A172 (cell line): Measurements from ENCODE around the gene NFIB. TPM values are rescaled to one million over a fixed set of nuclear protein-coding genes. Genes with fewer than 3 reads are reported as not detected.

Experiments used
- DNase-seq: peaks from one replicate; pipeline ENCODE4 v3.0.0-alpha.2; 2015; ENCODE audit warnings: low spot score
- total RNA-seq: library from RNA; depleted of rRNA; stranded (reverse); fragments of >200 nt; shearing (Covaris generic); gene quantifications from 2 replicates; pipeline ENCODE4 v1.2.3, GENCODE V29; 2014

Gene NFIB
- total RNA-seq, 1 experiment from 2014 or later: 4.7 TPM

GRCh38 chr9:14344941-14345353 lies 31.0 kb upstream of the NFIB start:
- no peak for DNase-seq

- no peak for DNase-seq
Measured at GRCh38 chr9:14344053-14344524, 30.1 kb upstream of the NFIB start.

GRCh38 chr9:14343261-14344031 lies 29.5 kb upstream of the NFIB start:
- no peak for DNase-seq

DNA sequence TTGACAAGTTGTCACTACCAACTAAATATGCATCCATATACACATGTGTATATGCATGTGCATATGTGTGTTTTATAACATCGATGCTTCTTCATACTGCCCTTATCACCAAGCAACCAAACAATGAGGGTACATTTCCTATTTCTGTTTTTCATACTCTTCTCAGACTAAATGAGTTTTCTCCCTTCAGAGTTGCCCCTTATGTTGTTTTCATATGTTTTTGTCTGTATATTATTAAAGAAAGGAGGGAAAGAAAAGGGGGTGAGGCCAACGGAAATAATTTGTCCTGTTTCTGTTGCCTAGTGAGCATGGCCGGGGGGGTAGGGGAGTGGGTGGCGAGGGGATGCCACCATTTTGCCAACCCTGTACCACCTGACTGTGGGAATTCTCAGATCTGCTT lies 28.8 kb upstream of the NFIB start:
- DNase-seq: no peak

DNA sequence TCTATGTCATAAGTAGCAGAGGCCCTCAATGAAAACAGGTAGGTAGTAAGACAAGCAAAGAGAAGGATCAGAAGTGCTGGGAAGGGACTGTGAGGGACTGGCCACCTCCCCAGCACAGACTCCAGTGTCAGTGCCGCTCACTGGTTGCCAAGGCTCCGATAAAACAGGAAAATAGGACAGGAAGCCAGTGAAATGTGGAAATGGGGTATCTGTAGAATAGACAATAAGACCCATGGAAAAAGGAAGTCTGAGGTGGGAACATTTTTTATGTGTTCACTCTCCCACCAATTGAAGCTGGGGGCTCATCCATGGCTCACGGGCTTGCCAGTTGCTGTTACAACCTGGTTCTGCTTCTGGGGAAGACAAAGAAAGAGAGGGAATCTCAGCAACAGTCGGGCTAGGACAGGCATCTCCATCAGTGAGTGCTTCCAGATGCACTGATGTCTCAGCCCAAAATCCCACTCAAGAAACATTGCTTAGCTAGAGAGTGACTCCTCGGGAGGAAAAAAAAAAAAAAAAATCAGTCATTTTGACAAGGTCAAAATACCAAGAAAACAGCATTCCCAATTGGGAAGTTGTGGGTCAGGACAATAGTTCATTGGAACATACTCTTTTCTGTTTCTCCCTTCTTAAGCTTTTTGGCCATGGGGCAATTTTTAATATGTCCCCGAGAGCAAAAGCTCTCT lies 27.6 kb upstream of the NFIB start:
- DNase-seq: no peak

GRCh38 chr9:14340994-14341393 lies 27.1 kb upstream of the NFIB start:
- no peak for DNase-seq

GRCh38 chr9:14340219-14340873 lies 26.4 kb upstream of the NFIB start:
- no peak for DNase-seq

GRCh38 chr9:14339746-14340145 lies 25.8 kb upstream of the NFIB start:
- no peak for DNase-seq

DNA sequence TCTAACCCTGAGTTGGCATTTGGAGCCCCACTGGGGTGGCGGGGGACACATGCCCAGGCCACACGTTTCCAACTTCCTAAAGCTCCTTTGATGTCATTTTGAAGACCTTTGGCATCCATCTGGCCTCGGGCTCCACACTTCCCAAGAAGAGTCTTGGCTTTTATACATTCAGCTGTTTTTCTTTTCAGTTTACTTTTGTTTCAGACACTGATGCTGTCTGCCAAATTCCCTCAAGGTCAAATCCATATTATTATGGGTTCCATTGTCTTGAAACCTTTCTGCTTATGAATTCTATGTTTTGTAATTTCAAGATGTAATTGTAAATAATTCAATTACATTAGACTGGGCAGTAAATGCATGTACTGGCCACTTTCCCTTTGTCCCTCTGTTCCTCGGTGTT lies 23.7 kb upstream of the NFIB start:
- no peak for DNase-seq

GRCh38 chr9:14336244-14336643 lies 22.3 kb upstream of the NFIB start:
- DNase-seq: no peak

- no peak for DNase-seq
Measured at GRCh38 chr9:14331120-14331519, 17.2 kb upstream of the NFIB start.

DNA sequence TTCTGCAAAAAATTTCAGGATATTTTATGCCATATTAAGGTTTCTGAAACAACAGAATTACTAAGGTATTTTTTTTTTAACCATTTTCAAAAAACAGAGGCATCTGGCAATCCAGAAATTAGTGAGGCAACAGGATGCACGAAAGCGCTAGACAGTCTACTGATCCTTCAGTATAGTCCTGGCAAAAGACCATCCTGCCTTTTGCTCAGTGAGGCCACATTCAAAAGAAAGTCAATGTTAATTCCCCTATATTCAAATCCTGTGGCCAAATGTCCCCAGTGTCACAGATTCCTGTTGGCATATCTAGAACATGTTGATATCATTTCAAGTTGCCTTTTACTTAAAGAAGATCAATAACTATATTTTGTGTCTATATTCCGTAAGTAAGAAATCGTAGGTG lies 13.1 kb upstream of the NFIB start:
- no peak for DNase-seq

- peak; percentile 72 for DNase-seq
Measured at GRCh38 chr9:14326264-14326826, 12.4 kb upstream of the NFIB start.

DNA sequence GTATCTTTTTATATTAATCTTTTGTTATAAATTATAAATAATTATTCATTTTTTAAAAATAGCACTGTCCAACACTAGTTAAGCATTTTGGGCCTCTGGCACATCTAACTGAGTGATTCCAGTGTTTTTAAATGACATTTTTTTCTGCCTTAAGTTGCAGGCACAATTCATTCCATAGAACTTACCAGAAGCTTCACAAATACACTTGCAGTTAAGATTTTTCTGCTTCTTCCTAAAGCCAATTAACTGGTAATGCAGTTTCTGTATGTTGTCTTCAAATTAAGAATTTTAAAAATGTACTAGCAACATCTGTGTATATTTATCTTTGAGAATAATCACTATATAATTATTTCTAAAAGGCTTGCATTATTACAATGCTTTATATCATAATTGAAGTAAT lies 11.2 kb upstream of the NFIB start:
- no peak for DNase-seq

DNA sequence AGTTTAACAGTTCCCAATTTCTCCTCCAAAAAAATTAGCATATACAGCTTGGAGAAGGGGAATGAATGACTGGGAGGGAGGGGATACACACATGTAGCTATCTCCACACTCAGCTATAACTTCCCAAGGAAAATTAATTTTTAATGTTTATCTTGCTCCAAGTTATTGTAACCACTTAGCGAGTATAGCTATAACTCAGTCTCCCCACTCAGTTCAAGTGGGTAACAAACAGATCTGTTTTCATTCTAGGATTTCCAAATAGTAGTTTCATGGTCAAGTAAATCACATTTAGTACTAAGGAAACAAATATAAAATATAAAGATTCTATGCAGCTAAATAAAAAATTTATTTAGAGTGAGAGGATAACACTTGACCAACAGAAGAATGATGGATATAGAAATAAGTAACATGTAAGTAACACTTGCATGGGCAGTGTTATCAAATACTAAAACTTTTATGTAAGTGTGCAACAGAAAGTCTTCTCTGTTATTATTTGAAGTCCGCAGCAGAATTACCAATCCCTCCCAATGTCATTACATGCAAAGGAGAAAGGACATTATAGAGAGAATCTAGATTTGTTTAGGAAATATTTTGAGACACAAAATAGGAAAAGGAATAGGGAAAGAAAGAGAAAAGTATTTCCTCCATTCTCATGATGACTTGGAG lies 10.2 kb upstream of the NFIB start:
- no peak for DNase-seq

GRCh38 chr9:14323083-14323971 lies 9.4 kb upstream of the NFIB start:
- DNase-seq: no peak

DNA sequence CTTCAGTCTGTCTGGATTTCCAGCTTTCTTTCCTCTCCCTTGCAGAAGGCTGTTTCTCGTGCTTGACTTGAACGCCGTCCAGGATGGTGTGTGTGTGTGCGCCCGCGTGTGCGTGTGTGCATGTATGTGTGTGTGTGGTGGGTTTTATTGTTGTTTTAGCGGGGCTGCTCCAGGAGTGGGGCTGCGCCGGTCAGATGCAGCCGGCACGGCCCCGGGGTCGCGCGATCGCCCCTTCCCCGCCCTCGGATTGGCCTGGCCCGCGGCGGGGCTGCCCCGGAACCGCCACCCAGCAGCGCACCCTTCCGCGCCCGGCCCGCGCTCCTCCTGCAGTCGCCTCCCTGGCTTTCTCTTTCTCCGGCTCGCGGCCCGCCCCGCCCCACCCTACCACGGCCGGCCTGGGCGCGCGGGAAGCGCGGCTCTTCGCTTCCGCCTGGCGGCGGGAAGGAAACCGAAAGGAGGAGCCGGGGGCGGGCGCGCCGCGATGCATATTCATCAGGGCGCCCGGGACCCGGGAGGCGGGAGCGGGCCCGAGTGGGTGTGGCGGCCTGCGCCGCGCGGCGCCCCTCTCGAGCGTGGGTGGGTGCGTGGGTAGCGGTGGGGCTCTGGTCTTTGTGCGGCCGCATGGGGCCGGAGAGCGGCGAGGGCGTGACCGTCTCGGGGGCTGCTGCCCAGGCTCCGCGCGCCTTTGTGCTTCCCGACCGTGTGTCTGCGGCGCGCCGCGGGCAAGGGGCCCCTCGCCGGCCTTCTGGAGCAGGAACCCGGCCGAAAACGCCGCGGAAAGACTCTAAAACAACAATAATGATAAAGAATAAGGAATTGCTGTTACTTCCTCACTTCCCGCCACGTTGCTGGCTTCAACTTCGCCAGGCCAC lies 8.5 kb upstream of the NFIB start:
- DNase-seq: peak; percentile 60

GRCh38 chr9:14321517-14322130 lies 7.7 kb upstream of the NFIB start:
- no peak for DNase-seq
